ENCODE data around the gene CPED1.
"Not testable (repeated sequence)": the region's sequence is repeated elsewhere in the genome, so short reads cannot be mapped to it uniquely, and the experiment has no call there.

CPED1 gene

DNA sequence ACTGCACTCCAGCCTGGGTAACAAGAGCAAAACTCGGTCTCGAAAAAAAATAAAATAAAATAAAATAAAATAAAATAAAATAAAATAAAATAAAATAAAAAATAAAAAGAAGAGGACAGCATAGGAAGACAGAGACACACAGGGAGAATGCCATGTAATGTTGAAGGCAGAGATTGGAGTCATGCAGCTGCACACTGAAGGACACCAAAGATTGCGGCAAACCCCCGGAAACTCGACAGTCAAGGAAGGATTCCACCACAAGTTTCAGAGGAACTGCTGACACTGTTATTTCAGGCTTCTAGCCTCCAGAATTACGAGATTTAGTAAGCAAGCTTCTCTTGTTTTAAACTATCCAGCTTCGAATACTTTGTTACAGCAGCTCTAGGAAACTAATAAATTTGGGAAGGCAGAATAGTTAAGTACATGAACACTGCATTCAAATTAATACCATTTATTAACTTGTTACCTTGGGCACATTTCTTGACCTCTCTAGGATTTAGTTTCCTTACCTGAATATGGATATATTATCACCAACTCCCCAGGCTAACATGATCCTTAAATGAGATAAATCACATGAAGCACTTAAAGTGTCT lies 9.5 kb downstream of the CPED1 start:
- peak; percentile 14 for DNase-seq

DNA sequence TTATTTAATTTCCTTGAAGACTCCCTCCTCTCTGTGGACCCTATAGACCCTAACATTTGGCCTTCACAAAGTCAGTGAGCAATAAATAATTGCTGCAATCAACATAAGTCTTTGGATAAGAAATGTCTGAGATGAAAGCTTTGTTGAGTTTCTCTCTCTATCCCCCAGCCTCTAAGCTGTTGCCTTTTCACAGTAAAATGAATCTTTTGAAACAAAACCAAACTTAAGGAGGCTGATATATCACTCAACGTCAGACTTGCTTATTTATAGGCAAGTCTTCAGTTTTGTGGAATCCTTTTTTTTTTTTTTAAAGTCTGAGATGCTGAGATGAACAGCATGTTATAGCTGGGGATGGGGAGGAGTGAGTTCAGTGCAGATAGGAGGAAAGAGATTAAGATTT lies 10.0 kb downstream of the CPED1 start:
- no peak for DNase-seq

DNA sequence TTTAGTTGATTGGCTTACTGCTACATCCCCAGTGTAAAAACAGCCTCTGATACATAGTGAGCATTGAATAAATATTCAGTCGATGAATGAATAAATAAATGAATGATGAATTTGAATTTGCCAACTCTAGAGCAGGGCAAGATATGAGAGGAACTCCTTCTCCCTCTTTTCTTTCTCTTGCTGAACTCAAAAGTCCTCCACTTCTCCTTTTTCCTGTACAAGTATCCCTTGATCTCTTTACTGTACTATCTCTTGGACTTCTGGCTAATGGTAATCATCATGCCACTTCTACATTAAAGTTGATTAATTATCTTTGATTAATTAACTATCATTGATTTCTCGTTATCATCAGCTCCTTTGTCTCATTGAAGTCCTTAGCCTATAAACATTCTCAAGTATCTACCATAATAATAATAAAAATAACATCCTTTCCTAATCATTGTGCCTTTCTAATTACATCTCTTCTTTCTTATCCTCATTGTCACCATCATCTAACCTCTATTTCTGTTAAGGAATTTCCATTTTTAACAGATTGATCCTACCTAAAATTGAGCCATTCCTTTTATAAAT lies 10.6 kb downstream of the CPED1 start:
- DNase-seq, result no peak

DNA sequence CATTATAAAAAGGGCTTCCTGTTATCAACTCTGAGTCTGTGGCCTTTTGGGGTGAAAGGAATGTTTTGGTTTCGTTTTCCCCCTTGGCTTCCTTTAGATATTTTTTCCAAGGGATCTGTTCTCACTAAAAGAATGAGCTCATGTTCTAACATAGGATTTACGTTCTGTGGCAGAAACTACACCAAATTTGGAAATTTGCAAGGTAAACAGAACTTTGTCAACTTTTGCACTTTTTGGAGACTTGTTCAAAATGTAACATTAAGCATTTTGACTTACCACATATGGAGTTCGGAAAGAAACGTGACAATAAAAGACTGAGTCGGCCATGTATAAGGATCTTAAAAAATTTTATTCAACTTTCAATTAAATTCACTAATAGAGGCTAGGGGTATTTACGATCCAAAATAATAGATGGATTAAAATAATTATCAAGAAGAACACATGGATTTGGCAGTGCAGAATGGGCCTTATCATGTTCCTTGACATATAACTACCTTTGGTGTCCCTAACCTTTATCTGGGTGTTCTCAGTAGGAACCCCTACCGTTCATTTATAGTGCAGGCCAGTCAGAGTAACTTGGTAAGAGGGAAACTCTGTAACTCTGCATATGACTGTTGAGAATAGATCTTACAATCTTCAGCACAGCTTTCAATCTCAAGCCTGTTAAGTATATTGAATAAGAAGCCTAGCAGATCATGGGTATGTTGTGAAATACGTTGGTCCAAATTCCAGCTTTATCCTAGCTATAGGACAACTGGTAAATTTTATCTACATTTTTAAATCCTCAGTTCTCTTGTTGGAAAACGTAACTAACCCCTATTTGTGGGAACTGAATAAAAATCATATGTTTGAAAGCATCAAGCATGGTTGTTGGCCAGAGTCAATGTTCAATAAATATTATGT lies 11.8 kb downstream of the CPED1 start:
- no peak for DNase-seq

DNA sequence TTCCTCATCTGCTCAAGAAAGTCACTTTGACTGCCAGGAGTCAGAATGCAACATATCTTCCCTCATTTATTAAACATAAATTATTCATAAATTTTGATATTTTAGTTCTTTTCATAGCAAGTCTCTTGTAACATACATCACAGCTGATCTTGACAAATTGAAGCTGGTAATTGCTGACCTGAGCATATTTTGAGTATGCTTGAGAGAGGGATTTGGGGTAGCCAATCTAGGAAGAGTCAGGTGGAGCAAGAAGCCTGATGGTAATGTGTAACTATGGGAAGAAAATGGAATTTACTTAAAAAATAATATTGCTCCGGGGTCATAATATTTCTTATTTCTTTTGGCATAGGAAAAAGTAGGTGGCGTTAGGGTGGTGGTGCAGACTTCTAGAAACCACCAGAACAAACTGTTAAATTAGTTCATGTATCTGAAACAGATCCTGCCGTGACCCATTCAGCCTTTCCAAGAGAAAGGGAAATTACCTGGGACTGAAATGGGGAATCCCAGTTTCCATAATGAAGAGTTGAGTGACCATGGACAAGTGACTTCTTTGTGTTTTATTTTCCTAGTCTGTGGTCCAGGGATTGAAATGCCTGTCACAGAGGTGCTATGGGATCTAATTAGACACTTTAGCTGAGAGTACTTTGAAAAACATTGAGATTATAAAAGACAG lies 12.9 kb downstream of the CPED1 start:
- no peak for DNase-seq

DNA sequence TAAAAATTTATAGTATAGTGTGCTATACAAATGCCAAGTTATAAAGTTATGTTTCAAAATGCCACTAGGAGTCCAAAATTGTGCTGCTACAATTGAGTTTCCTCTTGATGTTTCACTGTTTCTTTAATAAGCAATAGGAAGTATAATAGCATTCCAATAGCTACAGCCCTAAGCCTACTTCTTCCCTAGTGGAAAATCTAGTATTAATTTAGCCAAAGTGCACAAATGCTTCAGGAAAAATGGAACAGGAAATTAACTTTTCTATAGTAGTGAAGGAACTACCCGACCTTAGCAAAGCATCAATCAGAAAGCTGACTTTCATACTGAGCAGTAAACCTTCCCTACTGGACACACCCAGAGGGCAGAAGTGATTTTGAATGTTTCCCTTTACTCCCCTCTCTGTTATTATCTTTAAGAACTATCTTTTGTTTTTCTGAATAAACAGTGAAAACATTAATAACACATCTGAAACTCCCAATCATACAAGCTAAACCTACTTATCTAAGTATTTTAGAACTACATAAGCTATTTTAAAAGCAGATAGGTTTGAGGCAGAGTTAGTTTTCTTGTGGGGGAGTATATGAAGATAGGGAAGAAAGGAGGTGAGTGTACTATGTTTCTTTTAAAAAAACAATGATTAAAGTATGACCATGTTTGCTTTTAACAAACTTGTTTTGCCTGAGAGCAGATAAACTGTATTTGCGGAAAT lies 13.7 kb downstream of the CPED1 start:
- no peak for DNase-seq

DNA sequence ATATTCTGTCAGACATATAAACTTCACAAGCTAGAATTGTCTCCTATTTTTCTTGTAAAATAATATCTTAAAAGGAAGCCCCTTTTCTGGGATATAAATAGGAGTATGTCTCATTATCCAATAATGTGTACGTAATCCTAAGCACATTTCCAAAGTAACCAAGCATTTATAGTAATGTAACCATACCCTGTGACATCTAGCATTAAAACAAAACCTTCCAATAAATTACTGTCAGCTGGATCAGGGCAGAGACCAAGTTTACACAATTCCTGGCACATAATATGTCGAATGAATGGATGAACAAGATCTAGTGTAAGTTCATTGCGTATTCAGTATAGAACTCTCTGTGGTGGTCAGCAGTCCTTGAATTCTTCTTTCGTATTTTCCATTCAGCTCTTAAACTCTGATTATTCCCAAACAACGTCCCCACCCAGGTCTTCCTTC lies 14.3 kb downstream of the CPED1 start:
- DNase-seq, result no peak

DNA sequence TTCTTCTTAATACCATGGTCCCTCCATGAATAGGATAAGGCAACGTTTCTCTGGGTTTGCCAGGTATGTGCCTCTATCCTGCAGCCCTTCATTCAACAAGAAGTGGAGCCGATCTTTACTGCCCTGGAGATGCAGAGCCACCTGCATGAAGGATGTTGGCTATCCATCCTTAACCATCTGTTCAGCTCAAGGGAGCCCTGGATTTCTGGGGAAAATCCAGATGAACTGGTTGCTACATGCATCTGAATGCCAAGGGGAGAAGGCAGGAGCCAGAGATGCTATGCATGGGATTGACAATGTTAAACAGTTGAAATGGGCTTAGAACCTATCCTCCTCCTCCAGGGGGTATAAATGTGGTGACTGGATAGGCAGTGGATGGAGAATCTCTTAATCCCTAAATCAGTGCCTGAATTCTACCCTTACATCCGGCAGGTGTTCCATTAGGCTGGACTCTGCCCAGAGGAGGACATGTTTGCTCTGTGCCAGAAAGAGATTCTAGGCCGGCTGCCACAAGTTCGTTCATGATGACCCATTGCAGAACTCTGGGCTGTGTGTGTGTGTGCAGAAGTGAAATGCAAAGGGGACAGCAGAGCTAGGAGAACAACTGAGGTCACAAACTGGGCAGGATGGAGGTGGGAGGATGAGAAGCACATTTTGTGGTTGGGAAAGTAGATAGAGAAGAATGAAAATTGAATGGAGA lies 15.6 kb downstream of the CPED1 start:
- DNase-seq, result no peak

DNA sequence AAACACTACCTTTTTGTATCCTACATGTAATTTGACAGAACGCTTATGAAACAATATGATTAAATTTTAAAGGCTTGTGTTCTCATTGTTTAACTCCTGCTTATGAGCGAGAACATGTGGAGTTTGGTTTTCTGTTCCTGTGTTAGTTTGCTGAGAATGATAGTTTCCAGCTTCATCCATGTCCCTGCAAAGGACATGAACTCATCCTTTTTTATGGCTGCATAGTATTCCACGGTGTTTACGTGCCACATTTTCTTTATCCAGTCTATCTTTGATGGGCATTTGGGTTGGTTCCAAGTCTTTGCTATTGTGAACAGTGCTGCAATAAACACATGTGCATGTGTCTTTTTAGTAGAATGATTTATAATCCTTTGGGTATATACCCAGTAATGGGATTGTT lies 16.5 kb downstream of the CPED1 start:
- not testable (repeated sequence) for DNase-seq

DNA sequence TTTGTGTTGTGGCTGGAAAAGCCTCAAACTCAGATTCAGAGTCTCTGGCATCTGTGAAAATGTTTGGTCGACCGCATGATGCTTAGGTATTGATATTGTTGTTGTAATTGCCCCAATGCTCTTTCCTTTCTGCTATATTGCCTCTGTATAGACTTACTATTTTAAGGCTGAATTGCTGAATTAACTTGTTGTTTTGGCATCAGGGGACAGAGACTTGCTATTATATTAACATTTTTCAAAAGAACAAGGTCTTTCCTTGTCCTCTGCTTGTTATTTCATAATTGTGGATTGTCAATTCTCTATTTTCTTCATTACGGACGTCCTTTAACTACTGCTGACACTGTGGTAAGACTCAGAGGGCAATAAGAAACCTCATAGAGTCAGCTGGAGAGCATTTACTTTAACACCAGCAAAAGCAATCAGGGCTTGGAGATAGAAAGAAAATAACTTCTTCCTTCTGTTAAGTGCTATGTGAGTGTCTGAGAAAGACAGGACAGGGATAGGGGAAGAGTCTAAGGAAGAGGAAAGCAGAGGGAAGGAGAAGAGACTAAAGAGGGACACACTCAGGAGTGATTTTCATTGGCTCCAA lies 17.6 kb downstream of the CPED1 start:
- no peak for DNase-seq

DNA sequence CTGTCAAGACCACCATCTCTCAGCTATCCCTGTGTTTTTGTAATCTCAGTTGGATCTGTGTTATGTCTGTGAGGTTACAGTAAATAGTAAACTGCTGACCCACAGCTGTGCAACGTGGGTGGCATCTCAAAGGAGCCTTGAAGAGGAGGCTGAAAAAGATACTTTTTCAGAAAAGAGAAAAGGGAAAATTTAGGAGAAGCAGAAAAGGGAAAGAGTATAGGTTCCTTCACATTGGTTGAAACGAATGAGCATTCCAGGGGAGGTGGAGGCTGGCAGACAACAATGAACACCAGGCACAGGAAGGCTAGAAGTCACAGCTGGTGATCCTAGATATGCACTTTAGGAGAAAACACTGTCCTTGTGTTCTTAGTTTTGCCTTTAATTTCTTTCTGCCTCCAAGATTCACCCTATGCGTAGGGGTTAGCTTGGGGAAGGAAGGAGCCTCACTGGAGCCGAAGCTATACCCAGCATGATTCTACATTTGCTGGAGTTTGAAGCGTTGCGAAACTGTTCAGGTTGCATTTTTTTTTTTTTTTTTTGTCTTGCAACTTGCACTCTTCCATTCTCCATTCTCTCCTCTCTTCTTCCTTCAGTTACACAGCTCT lies 18.3 kb downstream of the CPED1 start:
- no peak for DNase-seq

DNA sequence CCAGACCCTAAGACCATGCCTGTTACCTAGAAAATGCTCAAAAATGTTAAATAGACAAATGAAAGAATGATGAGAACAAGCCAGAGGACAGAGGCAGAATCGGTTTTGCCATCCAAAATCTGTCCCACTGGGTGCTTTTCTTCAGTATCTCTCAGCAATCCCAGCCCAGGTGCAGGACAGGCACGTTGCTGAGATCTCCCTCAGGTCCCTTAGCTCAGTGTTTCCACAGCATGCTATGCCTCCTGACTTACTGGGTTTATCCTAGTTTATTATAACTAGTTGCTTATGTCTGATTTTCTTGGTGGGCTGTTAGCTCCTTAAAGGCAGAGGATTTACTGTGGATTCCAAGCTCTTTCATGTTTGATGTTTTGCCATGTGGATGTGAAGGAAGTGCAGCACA lies 20.3 kb downstream of the CPED1 start:
- DNase-seq, result no peak

DNA sequence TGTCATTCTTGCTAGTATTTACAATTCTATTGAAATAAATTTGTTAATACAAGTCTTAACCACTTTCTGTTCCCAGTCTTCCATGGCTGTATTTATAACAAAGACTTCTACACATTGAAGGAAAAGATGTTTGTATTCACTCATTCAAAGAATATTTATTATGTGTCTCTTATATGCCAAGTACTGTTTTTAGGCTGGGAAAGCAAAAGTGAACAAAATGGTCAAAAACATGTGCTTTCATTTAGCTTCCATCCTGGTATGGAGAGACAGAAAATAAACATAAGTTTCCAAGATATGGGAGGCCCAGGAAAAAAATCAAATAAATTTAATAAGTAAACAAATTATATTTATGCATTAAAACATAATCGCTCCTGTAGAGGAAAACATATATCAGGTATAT lies 22.9 kb downstream of the CPED1 start:
- DNase-seq, result no peak

DNA sequence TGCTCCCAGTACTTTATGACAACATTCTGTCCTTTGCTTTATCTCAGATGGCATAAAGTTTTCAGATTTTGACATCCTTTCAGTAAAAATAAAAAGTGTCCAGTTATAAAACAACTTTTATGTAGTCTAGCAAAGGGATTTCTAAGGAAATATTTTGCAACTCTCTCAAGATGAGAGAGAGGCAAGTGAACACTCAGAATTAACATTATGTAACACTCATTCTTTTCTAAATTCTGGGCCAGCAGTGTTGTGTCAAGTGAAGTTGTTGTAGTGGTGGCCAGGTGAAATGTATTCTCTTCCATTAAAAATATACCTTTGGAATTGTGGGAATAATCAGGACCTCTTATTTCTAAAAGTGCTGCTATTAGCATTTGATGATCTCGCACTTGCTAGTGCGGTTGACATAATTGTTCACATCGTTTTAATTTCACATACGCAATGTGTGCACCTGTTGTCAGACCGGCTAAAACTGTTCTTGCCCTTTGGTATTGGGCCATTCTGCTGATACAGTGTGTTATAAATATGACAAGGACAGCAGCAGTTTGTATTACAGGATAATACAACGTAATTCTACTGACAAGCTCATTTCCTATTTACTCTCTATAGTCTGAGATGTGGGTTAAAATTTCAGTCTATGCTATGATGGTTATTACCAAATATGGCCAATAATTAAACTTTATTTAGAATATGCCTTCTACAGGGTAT lies 23.8 kb downstream of the CPED1 start:
- no peak for DNase-seq

DNA sequence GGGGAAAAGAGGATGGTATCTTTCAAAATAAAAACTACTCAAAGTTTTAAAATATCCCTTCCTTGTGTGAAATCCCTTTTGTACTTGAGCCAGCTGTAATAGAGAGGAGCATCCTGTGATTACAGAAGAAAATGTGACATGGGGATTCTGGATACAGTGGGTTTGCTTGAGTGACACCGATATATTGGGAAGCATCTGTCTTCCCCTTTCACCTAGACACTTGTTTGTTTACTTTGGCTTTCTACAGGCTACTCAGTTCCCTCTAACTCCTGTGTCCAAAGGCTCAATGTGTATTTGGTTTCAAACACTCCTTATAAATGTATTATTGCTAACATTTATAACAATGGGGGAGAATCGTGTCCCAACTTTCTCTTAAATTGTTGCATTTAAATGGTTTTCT lies 24.4 kb downstream of the CPED1 start:
- no peak for DNase-seq

DNA sequence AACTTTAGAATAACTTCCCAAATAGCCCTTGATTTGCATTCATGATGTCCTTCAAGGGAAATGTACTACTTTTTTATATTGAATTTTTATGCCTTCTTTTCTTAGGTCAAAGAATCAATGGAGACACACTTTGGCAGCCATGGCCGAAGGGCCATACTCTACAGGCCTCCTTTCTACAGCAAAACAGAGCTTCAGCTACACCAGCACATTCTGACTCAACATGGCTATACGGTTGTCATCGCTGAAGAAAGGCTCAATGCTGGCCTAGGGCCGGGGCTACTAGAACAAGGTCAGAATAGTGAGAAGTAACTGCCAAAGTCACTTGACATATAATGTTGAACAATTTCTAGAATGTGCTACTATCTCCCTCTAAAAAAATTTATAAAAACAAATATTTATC lies 27.0 kb downstream of the CPED1 start:
- DNase-seq, result no peak

DNA sequence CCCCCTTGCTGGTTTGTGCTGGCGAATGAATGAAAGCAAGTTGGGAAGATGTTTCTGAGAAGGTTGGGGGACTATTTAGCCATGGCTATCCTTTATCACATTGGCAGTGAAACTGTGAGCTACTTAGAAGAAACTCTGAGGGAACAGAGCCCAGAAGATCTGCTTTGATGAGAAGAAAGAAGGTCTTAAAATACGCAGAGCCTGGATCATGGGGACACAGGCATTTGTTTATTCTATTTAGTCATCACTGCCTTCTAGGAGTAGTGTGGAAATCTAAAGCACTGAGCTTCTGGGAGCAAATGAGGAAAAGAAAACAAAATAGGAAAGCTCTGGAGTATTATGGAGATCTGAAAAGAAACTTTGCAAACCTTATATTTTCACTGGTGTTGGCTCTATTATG lies 28.5 kb downstream of the CPED1 start:
- DNase-seq, result no peak

DNA sequence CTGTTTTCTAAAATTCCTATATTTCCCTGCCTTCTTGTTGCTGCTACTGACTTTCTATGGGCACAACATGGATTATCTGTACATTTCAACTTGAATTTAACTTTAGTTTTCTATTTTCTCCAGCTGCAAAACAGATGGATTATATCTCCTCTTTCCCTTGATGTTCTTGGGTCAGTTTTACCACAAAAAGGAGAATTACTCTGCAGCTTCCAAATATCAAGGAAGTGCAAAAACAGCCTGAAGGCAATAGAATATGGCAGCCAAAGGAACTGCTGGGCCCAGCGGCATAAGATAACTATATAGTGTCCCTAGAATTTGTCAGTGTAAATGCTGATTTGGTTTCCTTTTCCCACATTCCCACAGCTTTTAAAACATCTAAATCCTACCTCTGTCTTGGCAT lies 29.1 kb downstream of the CPED1 start:
- DNase-seq, result no peak

DNA sequence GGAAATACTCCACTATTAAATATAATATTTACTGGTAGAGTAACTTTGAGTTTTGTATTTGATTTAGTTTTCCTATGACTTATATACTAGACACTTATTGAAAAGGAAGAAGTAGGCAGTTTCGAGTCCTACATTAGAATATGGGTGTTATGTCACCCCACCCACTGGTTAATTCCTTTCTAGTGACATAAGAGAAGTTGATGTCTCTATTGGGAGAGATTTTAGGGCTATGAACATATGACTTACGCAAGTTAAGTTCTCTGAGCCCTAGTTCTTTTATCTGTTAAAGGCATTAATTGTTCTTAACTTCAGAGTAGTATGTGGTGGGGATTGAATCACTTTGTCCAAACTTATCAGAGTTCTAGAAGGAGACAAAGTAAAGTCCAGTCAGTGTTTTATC lies 30.5 kb downstream of the CPED1 start:
- no peak for DNase-seq

DNA sequence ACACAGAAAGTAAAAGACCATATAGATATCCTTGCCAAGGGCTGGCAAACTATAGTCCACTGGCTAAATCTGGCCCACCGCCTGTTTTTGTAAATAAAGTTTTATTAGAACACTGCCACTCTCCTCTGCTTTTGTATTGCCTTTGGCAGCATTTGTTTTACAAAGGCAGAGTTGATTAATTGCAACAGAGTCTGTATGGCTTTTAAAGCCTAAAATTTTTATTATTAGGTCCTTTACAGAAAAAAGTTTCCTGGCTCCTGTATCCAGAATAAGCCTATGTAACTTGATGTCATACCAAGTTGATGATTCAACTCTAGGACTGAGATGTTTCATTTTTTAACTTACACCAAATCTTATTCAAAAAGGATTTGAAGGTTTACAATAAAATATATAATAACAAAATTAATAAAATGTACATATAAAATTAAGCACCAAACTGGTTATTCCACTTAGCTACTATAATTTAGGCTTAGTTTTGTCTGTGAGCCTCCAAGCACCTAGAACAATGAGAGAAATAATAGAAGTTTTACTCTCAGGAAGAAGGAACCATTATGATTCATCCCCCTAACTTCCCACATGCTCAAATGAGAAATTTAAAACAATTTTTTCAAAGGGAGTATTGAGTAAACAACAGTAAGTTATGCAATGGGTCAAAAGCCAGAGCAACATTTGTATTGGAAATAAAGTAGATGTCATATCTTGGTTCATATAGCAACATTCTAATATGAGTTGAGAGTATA lies 31.9 kb downstream of the CPED1 start:
- DNase-seq, result no peak

All from midbrain (tissue), 1 donor.